Central memory CD8-positive, alpha-beta T cell (primary cell): ENCODE measurements around the gene ZNF212.
"Not testable (repeated sequence)": the region's sequence is repeated elsewhere in the genome, so short reads cannot be mapped to it uniquely, and the experiment has no call there.

Experiments
- ATAC-seq: fragments of 150-1000 bp; cut with Tn5 transposase; replicated peaks from 2 replicates; pipeline ENCODE4 v1.10.0; 2022; ENCODE audit warnings: mild to moderate bottlenecking, moderate FRiP score, moderate number of reproducible peaks; ENCODE audit not compliant: poor library complexity, severe bottlenecking; ENCODE audit errors: extremely low read depth
- DNase-seq, 2 donors: peaks; one replicate each; pipeline ENCODE4 v3.0.0; 2021; ENCODE audit warnings: low spot score in 2 of 2
- H3K27ac Mint-ChIP-seq: one replicate; pipeline ENCODE4 v1.8.0; 2022; ENCODE audit warnings: low read depth, mild to moderate bottlenecking, moderate library complexity, mixed read lengths
- H3K27me3 Mint-ChIP-seq: one replicate; pipeline ENCODE4 v1.8.0; 2022; ENCODE audit warnings: mixed read lengths
- H3K36me3 Mint-ChIP-seq: one replicate; pipeline ENCODE4 v1.8.0; 2022; ENCODE audit warnings: mild to moderate bottlenecking, moderate library complexity, mixed read lengths; ENCODE audit not compliant: insufficient read depth
- H3K4me1 Mint-ChIP-seq: one replicate; pipeline ENCODE4 v1.8.0; 2022; ENCODE audit warnings: mixed read lengths
- H3K4me3 Mint-ChIP-seq: one replicate; pipeline ENCODE4 v1.8.0; 2022; ENCODE audit warnings: mild to moderate bottlenecking, moderate library complexity, mixed read lengths
- H3K9me3 Mint-ChIP-seq: one replicate; pipeline ENCODE4 v1.8.0; 2022; ENCODE audit warnings: mixed read lengths

ZNF212 gene

GRCh38 chr7:149248777-149249176, 9.3 kb downstream of the ZNF212 start:
- peak overlapping the region; percentile 61 for H3K27ac Mint-ChIP-seq
- no peaks in the 10 kb centered on the region for H3K27me3 Mint-ChIP-seq
- peaks cover 24% of the 10 kb centered on the region for H3K4me1 Mint-ChIP-seq
- no peaks in the 10 kb centered on the region for H3K9me3 Mint-ChIP-seq
- DNase-seq, result no peak
- no peak overlapping the region for H3K4me3 Mint-ChIP-seq
- H3K36me3 Mint-ChIP-seq, result peaks cover 25% of the 10 kb centered on the region
- no peak for ATAC-seq

GRCh38 chr7:149250151-149250550, 10.7 kb downstream of the ZNF212 start:
- DNase-seq, ATAC-seq, H3K9me3 Mint-ChIP-seq, H3K4me3 Mint-ChIP-seq, H3K27me3 Mint-ChIP-seq: not testable (repeated sequence)
- Mint-ChIP-seq H3K27ac (peak overlapping the region; percentile 73), H3K36me3 (peaks cover 26% of the 10 kb centered on the region), H3K4me1 (peaks cover 18% of the 10 kb centered on the region)

GRCh38 chr7:149251518-149251917, 12.1 kb downstream of the ZNF212 start:
- not testable (repeated sequence) for ATAC-seq, H3K27me3 Mint-ChIP-seq, H3K4me3 Mint-ChIP-seq, H3K4me1 Mint-ChIP-seq, H3K9me3 Mint-ChIP-seq, H3K27ac Mint-ChIP-seq, DNase-seq
- peaks cover 30% of the 10 kb centered on the region for H3K36me3 Mint-ChIP-seq

- H3K9me3 Mint-ChIP-seq, result no peaks in the 10 kb centered on the region
- H3K27me3 Mint-ChIP-seq, result no peaks in the 10 kb centered on the region
- H3K27ac Mint-ChIP-seq, result no peak overlapping the region
Measured at GRCh38 chr7:149252378-149252777, 12.9 kb downstream of the ZNF212 start.

GRCh38 chr7:149253665-149254064, 14.2 kb downstream of the ZNF212 start:
- ATAC-seq (no peak), DNase-seq (no peak)
- Mint-ChIP-seq H3K36me3 (peaks cover 28% of the 10 kb centered on the region), H3K4me1 (no peaks in the 10 kb centered on the region), H3K4me3 (no peak overlapping the region), H3K27me3 (no peaks in the 10 kb centered on the region), H3K27ac (no peak overlapping the region), H3K9me3 (no peaks in the 10 kb centered on the region)

More at GRCh38 chr7:149252378-149252777, 12.9 kb downstream of the ZNF212 start:
- Mint-ChIP-seq H3K36me3 (peaks cover 30% of the 10 kb centered on the region), H3K4me3 (no peak overlapping the region), H3K4me1 (peaks cover 9% of the 10 kb centered on the region)
- DNase-seq (no peak), ATAC-seq (no peak)

- H3K4me1 Mint-ChIP-seq, result no peaks in the 10 kb centered on the region
- DNase-seq (no peak), ATAC-seq (no peak)
- no peak overlapping the region for H3K27ac Mint-ChIP-seq
- H3K4me3 Mint-ChIP-seq, result no peak overlapping the region
- no peaks in the 10 kb centered on the region for H3K9me3 Mint-ChIP-seq
- no peaks in the 10 kb centered on the region for H3K27me3 Mint-ChIP-seq
- H3K36me3 Mint-ChIP-seq, result peaks cover 28% of the 10 kb centered on the region
Measured at GRCh38 chr7:149254181-149254858, 14.9 kb downstream of the ZNF212 start.

- H3K4me3 Mint-ChIP-seq, result no peak overlapping the region
- no peak overlapping the region for H3K27ac Mint-ChIP-seq
- DNase-seq (no peak), ATAC-seq (no peak)
- no peaks in the 10 kb centered on the region for H3K27me3 Mint-ChIP-seq
- peaks cover 26% of the 10 kb centered on the region for H3K36me3 Mint-ChIP-seq
- no peaks in the 10 kb centered on the region for H3K4me1 Mint-ChIP-seq
- H3K9me3 Mint-ChIP-seq, result no peaks in the 10 kb centered on the region
Measured at GRCh38 chr7:149255174-149255573, 15.7 kb downstream of the ZNF212 start.

GRCh38 chr7:149256568-149256967, 17.1 kb downstream of the ZNF212 start:
- ATAC-seq, result no peak
- H3K9me3 Mint-ChIP-seq, result no peaks in the 10 kb centered on the region
- no peak for DNase-seq

GRCh38 chr7:149257146-149257545, 17.7 kb downstream of the ZNF212 start:
- H3K27me3 Mint-ChIP-seq, result no peaks in the 10 kb centered on the region
- no peak for ATAC-seq
- H3K36me3 Mint-ChIP-seq, result peaks cover 22% of the 10 kb centered on the region
- no peak overlapping the region for H3K27ac Mint-ChIP-seq
- no peak overlapping the region for H3K4me3 Mint-ChIP-seq
- H3K4me1 Mint-ChIP-seq, result no peaks in the 10 kb centered on the region
- no peaks in the 10 kb centered on the region for H3K9me3 Mint-ChIP-seq
- DNase-seq, result no peak

More at GRCh38 chr7:149256568-149256967, 17.1 kb downstream of the ZNF212 start:
- H3K4me1 Mint-ChIP-seq, result no peaks in the 10 kb centered on the region
- no peak overlapping the region for H3K4me3 Mint-ChIP-seq
- H3K27ac Mint-ChIP-seq, result no peak overlapping the region
- H3K36me3 Mint-ChIP-seq, result peaks cover 25% of the 10 kb centered on the region
- no peaks in the 10 kb centered on the region for H3K27me3 Mint-ChIP-seq

- Mint-ChIP-seq H3K9me3 (no peaks in the 10 kb centered on the region), H3K27ac (peak overlapping the region; percentile 83), H3K4me1 (peaks cover 16% of the 10 kb centered on the region), H3K36me3 (peaks cover 11% of the 10 kb centered on the region), H3K27me3 (no peaks in the 10 kb centered on the region), H3K4me3 (peak overlapping the region; percentile 82)
- ATAC-seq (no peak), DNase-seq (no peak)
Measured at GRCh38 chr7:149261316-149261828, 21.9 kb downstream of the ZNF212 start.

GRCh38 chr7:149261829-149262617, 22.6 kb downstream of the ZNF212 start, which contains the start of gene ZNF783:
ZNF783 (plus strand) TSS chr7:149262196; CDS start chr7:149262334, 138 bp downstream.
- Mint-ChIP-seq H3K4me1 (peaks cover 18% of the 10 kb centered on the region), H3K4me3 (peak within 1 kb of the TSS; percentile 82), H3K27ac (peak within 1 kb of the TSS; percentile 83), H3K36me3 (peaks cover 12% of the 10 kb centered on the region), H3K9me3 (no peaks in the 10 kb centered on the region), H3K27me3 (no peaks in the 10 kb centered on the region)
- DNase-seq (peak; percentile 73 to 75), ATAC-seq (peak; percentile 89)

GRCh38 chr7:149266451-149266850, 27.0 kb downstream of the ZNF212 start:
- ATAC-seq, result no peak
- no peaks in the 10 kb centered on the region for H3K27me3 Mint-ChIP-seq
- H3K9me3 Mint-ChIP-seq, result no peaks in the 10 kb centered on the region
- H3K4me3 Mint-ChIP-seq, result no peak overlapping the region
- peaks cover 14% of the 10 kb centered on the region for H3K36me3 Mint-ChIP-seq
- no peak for DNase-seq
- H3K27ac Mint-ChIP-seq, result no peak overlapping the region
- H3K4me1 Mint-ChIP-seq, result peaks cover 21% of the 10 kb centered on the region
